Lower leg skin (tissue), 4 donors: ENCODE data around the gene AKAP9. TPM values are rescaled to one million over a fixed set of nuclear protein-coding genes. Genes with fewer than 3 reads are reported as not detected.
A peak's percentile ranks its signal among the peaks of the same experiment; 100 is the strongest.
"Not testable (repeated sequence)": the region's sequence is repeated elsewhere in the genome, so short reads cannot be mapped to it uniquely, and the experiment has no call there.

Experiments
- DNase-seq, 2 donors: peaks; one replicate each; pipeline ENCODE4 v3.0.0-alpha.2; 2019; ENCODE audit warnings: low spot score in 2 of 2
- H3K4me3 ChIP-seq: fragments of 200-600 bp; sonication (generic); 2 replicates; pipeline ENCODE4 v1.5.1; 2017; ENCODE audit warnings: mild to moderate bottlenecking, low read depth; ENCODE audit not compliant: poor library complexity, severe bottlenecking
- POLR2A ChIP-seq, 2 donors: fragments of 450-650 bp; IDR thresholded peaks; one replicate each; pipeline ENCODE4 v1.6.1; 2016 to 2017; ENCODE audit warnings: antibody characterized with exemption in 2 of 2, mild to moderate bottlenecking in 1 of 2, moderate library complexity in 1 of 2
- WGBS, 2 donors: methylation state at CpG; one replicate each; pipeline ENCODE4 v1.1.5; 2018; 5-methylcytosine and 5-hydroxymethylcytosine counted together
- intact Hi-C: fragments of 100-400 bp; cut with DNase I; formaldehyde crosslinking; loops from one replicate; pipeline ENCODE4 v1.15.0; 2023; ENCODE audit warnings: low total_unique reads
- total RNA-seq, 4 donors: library from RNA; depleted of rRNA; stranded (reverse); fragments of >200 nt; gene quantifications; one replicate each; pipeline ENCODE4 v1.1.0, GENCODE V29; 2016
- TF ChIP-seq, protein P1 (sequence below), 3 donors: fragments of 450-650 bp; IDR thresholded peaks; one replicate each; pipeline ENCODE4 v1.5.1; 2016; ENCODE audit warnings: antibody characterized with exemption in 3 of 3, mild to moderate bottlenecking in 3 of 3, moderate library complexity in 2 of 3

AKAP9 gene
- 10 to 100 TPM; 52.9 to 74.8 (median 64.4) TPM for total RNA-seq

- 0% methylated on average over 24 to 29 of the region's 59 CpGs for WGBS, 2 donors
- peak within 1 kb of the TSS; percentile 89 for H3K4me3 ChIP-seq
- TF ChIP-seq, protein P1, sequence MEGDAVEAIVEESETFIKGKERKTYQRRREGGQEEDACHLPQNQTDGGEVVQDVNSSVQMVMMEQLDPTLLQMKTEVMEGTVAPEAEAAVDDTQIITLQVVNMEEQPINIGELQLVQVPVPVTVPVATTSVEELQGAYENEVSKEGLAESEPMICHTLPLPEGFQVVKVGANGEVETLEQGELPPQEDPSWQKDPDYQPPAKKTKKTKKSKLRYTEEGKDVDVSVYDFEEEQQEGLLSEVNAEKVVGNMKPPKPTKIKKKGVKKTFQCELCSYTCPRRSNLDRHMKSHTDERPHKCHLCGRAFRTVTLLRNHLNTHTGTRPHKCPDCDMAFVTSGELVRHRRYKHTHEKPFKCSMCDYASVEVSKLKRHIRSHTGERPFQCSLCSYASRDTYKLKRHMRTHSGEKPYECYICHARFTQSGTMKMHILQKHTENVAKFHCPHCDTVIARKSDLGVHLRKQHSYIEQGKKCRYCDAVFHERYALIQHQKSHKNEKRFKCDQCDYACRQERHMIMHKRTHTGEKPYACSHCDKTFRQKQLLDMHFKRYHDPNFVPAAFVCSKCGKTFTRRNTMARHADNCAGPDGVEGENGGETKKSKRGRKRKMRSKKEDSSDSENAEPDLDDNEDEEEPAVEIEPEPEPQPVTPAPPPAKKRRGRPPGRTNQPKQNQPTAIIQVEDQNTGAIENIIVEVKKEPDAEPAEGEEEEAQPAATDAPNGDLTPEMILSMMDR (IDR thresholded peaks at IDR 0.05): peak in 1 of 3 donors; percentile 6
- no peak for TF ChIP-seq POLR2A (IDR thresholded peaks at IDR 0.05)
- intact Hi-C loops: no loop called here
- peak; percentile 86 to 97 for DNase-seq
These were observed at the start of gene AKAP9 for GRCh38 chr7:91940572-91941341. TSS of gene AKAP9 (plus strand) at chr7:91940862. CDS start at chr7:91941100, 238 bp downstream.

DNA sequence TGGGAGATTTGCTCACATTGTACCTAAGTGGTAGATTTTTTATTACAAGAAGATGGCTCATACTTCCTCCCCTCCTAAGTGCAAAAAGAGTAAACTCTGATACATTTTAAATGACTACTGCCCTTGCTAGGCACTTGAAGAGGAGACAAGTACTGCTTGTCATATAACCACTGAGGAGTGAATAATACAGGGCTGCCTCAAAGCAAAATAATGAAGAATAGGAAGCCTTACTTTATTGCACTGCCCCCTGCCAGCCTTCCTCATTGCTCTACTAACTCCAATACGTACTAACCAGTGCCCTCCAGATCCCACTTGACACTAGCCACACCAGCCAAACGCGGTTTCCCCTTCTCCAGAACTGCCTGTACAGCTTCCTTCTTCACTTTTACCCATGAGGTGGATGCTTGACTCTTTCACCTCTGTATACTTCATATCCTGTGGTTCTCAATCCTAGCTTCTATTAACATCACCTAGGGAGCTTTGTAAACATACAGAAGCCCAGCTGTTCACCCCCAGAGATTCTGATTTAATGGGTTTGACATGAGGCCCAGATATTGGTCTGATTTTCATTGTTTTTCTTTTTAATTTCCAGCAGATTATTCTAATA is 48.5 kb upstream of the AKAP9 start:
- no peak for DNase-seq
- H3K4me3 ChIP-seq: no peak overlapping the region
- intact Hi-C loops: no loop called here
- 36 to 56% methylated on average over 3 of the region's 3 CpGs for WGBS, 2 donors
- TF ChIP-seq, protein P1 (IDR thresholded peaks at IDR 0.05): no peak
- TF ChIP-seq POLR2A (IDR thresholded peaks at IDR 0.05): no peak

- TF ChIP-seq POLR2A (IDR thresholded peaks at IDR 0.05): no peak
- TF ChIP-seq, protein P1 (IDR thresholded peaks at IDR 0.05): no peak
- H3K4me3 ChIP-seq: no peak overlapping the region
- DNase-seq: no peak
- intact Hi-C loops: no loop called here
- WGBS, 2 donors: 32 to 33% methylated on average over 2 of the region's 2 CpGs
These were observed 47.8 kb upstream of the AKAP9 start for GRCh38 chr7:91892821-91893340.

DNA sequence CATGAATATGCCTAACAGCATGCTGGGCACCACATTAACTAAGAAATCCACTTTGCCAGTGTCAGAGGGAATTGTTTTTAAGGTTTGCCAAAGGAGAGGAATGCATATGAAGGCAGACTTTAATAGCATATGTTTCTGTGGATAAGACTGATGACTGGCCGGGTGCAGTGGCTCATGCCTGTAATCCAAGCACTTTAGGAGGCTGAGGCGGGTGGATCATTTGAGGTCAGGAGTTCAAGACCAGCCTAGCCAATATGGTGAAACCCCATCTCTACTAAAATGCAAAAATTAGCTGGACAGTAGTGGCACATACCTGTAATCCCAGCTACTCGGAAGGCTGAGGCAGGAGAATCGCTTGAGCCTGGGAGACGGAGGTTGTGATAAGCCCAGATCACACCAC is 47.0 kb upstream of the AKAP9 start:
- WGBS, 2 donors: 93 to 94% methylated on average over 5 of the region's 5 CpGs
- intact Hi-C loops, DNase-seq, H3K4me3 ChIP-seq: not testable (repeated sequence)

- DNase-seq: no peak
- intact Hi-C loops: no loop called here
- WGBS, 2 donors: 73 to 92% methylated on average over 1 of the region's 1 CpG
These were observed 45.7 kb upstream of the AKAP9 start for GRCh38 chr7:91894781-91895480.

More at GRCh38 chr7:91894781-91895480, 45.7 kb upstream of the AKAP9 start:
- TF ChIP-seq, protein P1 (IDR thresholded peaks at IDR 0.05): no peak
- no peak for TF ChIP-seq POLR2A (IDR thresholded peaks at IDR 0.05)
- H3K4me3 ChIP-seq: no peak overlapping the region
